LNCaP clone FGC (cell line): ENCODE data around the gene SRPK3.

ENCODE experiments used
- DNase-seq: peaks from one replicate; pipeline ENCODE4 v3.0.0-alpha.2; 2011; ENCODE audit warnings: low read depth
- H3K4me3 ChIP-seq: 2 replicates; pipeline ENCODE4 v1.5.1; 2011; ENCODE audit warnings: mild to moderate bottlenecking, low read depth, low read length, control low read depth
- CTCF ChIP-seq: IDR thresholded peaks from 2 replicates; pipeline ENCODE4 v1.5.1; 2012; ENCODE audit warnings: mild to moderate bottlenecking; ENCODE audit not compliant: control insufficient read depth, insufficient read depth; ENCODE audit errors: extremely low read depth

SRPK3 gene

GRCh38 chrX:153777261-153778090, 3.4 kb upstream of the SRPK3 start:
- H3K4me3 ChIP-seq = no peak overlapping the region
- DNase-seq = no peak
- no peak for TF ChIP-seq CTCF

- DNase-seq = no peak
- no peak for TF ChIP-seq CTCF
Observed at GRCh38 chrX:153778181-153778580, 2.7 kb upstream of the SRPK3 start.

GRCh38 chrX:153778684-153779101, 2.1 kb upstream of the SRPK3 start:
- H3K4me3 ChIP-seq = no peak overlapping the region
- 0 out of 2 replicates have a peak, but pooled peaks have one; percentile 16 for TF ChIP-seq CTCF
- no peak for DNase-seq

More at GRCh38 chrX:153778181-153778580, 2.7 kb upstream of the SRPK3 start:
- H3K4me3 ChIP-seq = no peak overlapping the region

- TF ChIP-seq CTCF = no peak
Observed at GRCh38 chrX:153779891-153780677, 757 bp upstream of the SRPK3 start.

GRCh38 chrX:153781428-153782047, 697 bp downstream of the SRPK3 start:
- TF ChIP-seq CTCF = no peak
- DNase-seq = no peak

More at GRCh38 chrX:153779891-153780677, 757 bp upstream of the SRPK3 start:
- DNase-seq = no peak
- H3K4me3 ChIP-seq = no peak overlapping the region

GRCh38 chrX:153782313-153782712, 1.5 kb downstream of the SRPK3 start:
- no peak for DNase-seq
- TF ChIP-seq CTCF = no peak
- H3K4me3 ChIP-seq = no peak overlapping the region

More at GRCh38 chrX:153781428-153782047, 697 bp downstream of the SRPK3 start:
- H3K4me3 ChIP-seq = no peak overlapping the region
